CD4-positive, alpha-beta T cell treated with Interleukin-4 for 4 hours (primary cell): ENCODE measurements around the gene RPL6.
A peak's percentile ranks its signal among the peaks of the same experiment; 100 is the strongest.
"Not testable (repeated sequence)": the region's sequence is repeated elsewhere in the genome, so short reads cannot be mapped to it uniquely, and the experiment has no call there.

Experiments used
- DNase-seq: peaks from one replicate; pipeline ENCODE4 v3.0.0-alpha.2; 2020

Gene RPL6

DNA sequence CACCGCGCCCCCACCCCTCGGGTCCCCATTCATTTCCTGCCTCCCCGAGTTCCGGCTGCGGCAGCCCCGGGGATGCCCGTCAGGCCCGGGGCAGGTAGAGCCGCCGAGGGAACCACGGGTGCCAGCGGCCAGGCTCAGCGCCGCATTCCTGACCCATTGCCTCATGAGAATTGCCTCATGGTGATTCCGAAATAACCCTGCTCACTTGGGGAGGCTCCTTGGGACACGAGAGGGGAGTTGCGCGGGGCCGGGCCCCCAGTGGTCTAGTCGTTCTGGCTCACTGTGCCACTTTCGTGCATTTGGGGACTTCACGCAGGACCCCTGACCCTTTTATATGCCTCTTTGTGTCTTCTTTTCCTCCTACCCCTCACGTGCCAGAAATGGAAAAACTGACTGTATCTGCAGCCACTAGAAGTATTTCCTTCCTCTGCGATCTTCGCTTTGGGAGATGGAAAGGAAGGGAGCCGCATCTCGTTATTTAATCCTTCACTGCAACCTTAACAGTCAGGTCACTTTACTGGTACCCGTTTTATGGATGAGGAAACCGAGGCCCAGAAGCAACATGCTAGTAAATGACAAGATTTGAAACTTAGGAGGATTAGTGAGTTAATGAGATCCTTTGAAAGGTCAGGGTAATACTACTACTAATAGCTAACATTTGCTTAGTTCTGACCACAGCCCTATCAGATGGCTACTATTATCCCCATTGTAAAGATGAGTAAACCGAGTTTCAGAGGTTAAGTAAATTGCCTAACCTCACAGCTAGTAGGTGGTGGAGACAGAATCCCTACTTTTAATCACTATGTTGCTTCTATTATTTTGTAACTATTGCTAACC is 10.1 kb upstream of the RPL6 start:
- peak; percentile 21 for DNase-seq

DNA sequence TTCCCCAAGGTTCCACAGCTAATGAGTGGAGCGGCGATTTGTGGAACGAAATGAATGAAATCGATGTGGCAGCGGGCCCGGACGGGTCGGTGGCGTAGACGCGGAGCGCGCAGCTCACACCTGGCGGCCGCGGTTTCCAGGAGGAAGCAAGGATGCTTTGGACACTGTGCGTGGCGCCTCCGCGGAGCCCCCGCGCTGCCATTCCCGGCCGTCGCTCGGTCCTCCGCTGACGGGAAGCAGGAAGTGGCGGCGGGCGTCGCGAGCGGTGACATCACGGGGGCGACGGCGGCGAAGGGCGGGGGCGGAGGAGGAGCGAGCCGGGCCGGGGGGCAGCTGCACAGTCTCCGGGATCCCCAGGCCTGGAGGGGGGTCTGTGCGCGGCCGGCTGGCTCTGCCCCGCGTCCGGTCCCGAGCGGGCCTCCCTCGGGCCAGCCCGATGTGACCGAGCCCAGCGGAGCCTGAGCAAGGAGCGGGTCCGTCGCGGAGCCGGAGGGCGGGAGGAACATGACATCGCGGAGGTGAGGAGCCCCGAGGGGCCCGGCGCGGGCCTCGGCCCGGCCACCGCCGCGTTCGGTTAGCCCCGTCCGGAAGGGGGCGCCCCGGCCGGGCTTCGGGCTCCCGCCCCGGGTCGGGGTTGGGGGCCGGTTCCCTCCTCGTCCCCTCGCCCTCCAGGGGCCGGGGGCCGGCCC is 9.3 kb upstream of the RPL6 start, which contains the start of gene PTPN11:
Gene PTPN11 (plus strand): TSS at position 340 of the 689 bp plus-strand sequence. CDS start 165 bp downstream, at position 505.
- peak; percentile 78 for DNase-seq

DNA sequence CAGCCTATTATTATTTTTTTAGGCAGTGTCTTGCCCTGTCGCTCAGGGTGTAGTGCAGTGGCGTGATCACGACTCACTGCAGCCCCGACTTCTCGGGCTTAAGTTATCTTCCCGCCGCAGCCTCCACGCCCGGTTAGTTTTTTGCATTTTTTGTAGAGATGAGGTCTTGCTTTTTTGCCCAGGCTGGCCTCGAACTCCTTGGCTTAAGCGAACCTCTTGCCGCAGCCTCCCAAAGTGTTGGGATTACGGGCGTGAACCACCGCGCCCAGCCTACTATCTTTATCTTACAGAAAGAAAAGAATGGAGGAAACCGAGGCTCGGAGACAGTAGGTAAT is 8.8 kb upstream of the RPL6 start:
- no peak for DNase-seq

DNA sequence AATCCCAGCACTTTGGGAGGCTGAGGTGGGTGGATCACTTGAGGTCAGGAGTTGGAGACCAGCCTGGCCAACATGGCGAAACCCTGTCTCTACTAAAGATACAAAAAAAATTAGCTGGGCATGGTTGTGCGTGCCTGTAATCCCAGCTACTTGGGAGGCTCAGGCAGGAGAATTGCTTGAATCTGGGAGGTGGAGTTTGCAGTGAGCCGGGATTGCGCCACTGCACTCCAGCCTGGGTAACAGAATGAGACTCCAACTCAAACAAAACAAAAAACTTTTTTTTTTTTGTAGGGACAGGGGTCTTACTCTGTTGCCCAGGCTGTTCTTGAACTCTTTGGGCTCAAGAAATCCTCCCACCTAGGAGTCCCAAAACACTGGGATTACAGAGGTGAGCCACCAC is 6.1 kb upstream of the RPL6 start:
- not testable (repeated sequence) for DNase-seq

DNA sequence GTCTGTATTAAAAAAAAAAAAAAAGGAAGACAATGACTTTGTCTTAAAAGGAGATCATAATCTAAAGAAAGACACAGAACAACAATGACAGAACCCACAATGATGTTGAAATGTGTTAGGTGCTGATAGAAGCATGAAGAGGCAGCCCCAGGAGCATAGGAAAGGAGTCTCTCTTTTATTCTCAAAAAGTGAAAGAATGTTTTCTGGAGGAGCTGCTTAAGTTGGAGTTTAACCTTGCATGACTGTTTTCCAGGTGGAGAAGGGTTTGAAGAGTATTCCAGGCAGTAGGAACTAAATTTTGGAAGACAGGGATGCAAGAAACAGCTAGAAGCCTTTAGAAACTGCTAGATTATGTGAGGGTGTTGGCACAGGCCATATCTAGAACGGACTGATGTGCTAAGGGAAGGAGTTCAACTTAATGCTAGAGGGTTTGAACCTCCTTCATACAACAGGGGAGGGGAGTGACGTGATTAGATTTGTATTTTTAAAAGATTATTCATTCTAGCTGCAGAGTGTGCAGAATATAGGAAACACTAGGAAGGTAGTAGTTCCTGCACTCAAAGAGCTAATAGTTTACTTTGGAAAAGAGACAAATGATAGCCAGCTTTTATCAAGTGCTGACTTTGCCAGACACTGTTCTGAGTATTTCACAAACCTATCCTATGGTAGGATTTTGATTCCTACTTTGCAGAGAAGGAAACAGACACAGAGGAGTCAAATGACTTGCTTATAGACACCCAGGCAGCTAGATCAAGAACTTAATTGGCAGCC is 4.6 kb upstream of the RPL6 start:
- no peak for DNase-seq

DNA sequence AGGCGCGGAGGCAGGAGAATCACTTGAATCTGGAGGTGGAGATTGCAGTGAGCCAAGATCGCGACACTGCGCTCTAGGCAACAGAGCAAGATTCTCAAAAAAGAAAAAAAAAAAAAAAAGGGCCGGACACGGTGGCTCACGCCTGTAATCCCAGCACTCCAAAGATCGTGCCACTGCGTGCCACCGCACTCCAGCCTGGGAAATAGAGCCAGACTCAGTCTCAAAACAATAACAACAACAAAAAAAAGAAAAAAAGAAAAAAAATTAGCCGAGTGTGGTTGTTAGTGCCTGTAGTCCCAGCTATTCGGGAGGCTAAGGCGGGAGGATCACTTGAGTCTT is 470 bp upstream of the RPL6 start:
- DNase-seq: no peak

DNA sequence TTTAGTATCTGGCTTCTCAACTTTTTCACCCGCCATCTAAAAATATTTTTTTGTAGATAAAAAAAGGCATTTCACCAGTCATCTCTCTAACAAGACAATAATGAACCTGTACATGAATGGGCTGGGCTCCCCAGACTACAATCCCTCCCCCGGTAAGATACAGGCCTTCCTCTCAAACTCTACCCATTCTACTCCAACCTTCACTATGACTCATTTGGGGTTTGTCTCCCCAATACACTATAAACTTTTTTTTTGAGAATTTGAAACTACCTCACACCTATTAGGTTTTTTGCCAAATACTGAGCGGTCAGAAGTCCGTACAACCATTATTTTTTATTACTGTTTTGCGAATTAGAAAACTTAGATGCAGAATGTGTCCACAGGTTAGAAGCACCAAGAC is 784 bp downstream of the RPL6 start:
- DNase-seq: peak; percentile 65

DNA sequence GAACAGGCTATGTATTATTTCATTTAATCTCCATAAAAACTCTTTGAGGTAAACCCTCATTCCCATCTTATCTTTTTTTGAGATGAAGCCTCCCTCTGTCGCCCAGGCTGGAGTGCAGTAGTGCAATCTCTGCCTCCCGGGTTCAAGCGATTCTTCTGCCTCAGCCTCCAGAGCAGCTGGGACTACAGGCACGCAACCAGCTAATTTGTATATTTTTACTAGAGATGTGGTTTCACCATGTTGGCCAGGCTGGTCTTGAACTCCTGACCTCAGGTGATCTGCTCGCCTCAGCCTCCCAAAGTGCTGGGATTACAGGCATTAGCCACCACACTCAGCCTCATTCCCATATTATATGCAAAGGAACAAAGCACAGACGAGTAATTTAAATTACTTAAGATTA is 1.7 kb downstream of the RPL6 start:
- not testable (repeated sequence) for DNase-seq

DNA sequence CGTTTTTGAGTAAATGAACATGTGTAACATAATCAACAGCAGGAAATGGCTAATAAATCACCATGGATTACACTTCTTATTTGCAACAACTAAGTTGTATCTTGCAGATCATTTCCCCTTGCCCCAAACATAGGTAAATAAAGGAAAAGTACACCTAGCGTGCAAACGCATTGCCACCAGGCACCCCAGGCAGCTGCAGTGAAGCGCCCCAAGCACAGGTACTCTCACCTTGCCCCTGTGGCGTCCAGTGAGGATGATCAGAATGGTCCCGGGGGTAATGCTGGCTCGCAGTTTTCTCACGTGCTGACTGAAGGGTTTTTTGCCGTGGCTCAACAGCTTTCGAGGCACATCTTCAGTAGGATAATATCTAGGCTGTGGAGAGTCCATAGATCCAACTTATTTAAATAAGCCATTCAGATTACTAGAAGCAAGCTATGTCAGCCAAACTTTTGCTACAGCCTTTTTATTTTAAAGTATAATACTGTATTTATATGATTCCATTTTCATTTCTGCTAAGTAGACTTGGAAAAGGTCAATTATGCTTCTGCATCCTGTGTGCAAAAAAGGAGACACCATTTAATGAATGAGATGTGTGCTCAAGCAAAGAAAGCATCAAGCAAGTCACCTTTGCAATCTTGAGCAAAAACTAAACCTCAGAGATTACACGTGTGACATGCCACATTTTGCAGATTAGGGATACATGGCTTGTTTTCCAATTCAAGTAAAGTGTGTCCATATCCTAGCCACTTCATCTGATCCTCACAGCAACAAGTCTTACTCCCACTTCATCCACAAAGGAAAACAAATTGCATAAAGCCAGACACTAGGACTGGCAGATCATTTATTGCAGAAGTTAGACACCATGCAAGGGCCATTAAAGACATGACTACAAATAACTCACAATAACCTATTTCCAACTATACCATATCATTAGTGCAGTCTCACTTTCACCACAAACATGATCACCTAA is 2.6 kb downstream of the RPL6 start:
- DNase-seq: no peak

DNA sequence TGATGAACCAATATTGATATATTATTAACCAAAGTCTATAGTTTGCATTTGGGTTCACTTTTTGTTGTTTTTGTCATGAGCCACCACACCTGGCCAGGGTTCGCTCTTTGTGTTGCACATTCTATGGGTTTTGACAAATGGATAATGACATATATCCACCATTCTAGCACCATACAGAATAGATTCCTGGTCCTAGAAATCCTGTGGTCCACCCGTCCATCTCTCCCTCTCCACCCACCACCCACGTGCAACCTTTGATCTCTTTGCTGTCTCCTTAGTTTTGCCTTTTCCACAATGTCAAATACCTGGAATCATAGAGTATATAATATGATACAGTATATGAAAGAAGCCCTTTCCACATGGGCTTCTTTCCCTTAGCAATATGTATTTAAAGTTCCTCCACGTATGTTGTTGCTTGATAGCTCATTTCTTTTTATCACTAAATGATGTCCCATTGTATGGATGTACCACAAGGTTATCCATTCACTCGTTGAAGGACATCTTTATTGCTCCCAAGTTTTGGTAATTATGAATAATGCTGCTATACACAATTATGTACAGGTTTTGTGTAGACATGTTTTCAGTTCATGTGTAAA is 7.4 kb downstream of the RPL6 start:
- no peak for DNase-seq

DNA sequence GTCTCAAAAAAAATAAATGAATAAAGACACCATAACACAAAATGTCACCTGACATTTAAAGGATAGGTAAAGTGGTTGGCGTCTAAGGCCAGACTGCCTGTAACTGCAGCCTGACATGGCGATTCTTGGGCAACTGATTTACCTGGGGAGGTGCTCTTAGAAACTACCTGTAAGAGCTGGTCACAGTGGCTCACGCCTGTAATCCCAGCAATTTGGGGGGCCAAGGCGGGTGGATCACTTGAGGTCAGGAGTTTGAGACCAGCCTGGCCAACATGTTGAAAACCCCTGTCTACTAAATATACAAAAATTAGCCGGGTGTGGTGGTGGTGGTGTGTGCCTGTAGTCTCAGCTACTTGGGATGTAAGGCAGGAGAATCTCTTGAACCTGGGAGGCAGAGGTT is 8.4 kb downstream of the RPL6 start:
- no peak for DNase-seq

DNA sequence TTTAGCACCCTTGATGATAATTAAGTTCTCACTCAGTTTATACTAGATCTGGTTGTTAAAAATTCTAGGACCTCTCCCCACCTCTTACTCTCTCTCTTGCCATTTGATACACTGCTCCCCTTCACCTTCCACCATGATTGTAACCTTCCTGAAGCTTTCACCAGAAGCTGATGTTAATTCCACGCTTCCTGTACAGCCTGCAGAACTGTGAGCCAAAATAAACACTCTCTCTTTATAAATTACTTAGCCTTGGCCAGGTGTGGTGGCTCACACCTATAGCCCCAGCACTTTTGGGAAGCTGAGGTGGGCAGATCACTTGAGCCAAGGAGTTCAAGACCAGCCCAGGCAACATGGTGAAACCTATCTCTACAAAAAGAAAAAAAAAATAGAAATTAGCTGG is 16.1 kb downstream of the RPL6 start:
- no peak for DNase-seq

DNA sequence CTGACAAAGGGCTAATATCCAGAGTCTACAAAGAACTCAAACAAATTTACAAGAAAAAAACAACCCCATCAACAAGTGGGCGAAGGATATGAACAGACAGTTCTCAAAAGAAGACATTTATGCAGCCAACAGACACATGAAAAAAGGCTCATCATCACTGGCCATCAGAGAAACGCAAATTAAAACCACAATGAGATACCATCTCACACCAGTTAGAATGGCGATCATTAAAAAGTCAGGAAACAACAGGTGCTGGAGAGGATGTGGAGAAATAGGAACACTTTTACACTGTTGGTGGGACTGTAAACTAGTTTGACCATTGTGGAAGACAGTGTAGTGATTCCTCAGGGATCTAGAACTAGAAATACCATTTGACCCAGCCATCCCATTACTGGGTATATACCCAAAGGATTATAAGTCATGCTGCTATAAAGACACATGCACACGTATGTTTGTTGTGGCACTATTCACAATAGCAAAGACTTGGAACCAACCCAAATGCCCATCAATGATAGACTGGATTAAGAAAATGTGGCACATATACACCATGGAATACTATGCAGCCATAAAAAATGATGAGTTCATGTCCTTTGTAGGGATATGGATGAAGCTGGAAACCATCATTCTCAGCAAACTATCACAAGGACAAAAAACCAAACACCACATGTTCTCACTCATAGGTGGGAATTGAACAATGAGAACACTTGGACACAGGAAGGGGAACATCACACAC is 19.3 kb downstream of the RPL6 start:
- DNase-seq: not testable (repeated sequence)

DNA sequence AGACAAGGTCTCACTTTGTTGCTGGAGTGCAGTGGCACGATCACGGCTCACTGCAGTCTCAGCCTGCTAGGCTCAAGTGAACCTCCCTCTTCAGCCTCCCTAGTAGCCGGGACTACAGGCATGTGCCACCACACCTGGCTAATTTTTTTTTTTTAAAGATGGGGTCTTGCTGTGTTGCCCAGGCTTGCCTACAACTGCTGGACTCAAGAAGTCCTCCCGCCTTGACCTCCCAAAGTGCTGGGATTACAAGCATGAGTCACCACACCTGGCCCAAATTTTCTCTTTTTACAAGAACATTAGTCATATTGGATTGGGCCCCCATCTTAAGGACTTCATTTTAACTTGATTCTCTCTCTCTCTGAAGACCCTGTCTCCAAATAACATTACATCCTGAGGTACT is 20.2 kb downstream of the RPL6 start:
- no peak for DNase-seq

DNA sequence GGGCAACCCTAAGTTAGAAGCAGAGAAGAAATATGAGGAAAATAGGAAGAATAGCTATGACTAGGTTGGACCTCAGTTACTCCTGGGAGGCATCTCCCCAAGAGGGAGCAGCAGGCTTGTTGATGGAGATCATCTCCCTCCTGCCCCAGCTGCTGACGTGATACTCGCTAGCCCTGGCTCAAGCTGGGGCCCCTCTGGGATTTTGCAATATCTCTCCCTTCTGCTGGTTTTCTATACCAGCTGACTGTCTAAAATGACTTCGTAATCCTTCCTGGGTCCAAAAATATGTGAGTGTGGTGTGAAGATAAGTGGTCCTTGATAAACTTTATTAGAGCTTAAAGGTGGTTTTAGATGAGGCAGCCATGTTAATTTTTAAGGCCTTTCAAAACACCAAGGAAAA is 22.7 kb downstream of the RPL6 start:
- no peak for DNase-seq

DNA sequence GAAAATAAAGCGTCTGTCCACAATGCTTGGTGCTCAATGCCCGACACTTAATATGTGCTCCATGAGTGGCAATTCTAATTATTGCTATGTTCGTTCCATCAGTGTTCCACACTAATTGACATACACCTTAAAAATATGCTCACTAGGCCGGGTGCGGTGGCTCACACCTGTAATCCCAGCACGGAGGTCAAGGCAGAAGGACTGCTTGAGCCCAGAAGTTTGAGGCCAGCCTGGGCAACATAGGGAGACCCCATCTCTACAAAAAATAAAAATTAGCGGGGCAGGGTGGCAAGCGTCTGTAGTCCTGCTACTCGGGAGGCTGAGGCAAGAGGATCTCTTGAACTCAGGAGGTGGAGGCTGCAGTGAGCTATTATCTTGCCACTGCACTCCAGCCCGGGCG is 26.5 kb downstream of the RPL6 start:
- no peak for DNase-seq

DNA sequence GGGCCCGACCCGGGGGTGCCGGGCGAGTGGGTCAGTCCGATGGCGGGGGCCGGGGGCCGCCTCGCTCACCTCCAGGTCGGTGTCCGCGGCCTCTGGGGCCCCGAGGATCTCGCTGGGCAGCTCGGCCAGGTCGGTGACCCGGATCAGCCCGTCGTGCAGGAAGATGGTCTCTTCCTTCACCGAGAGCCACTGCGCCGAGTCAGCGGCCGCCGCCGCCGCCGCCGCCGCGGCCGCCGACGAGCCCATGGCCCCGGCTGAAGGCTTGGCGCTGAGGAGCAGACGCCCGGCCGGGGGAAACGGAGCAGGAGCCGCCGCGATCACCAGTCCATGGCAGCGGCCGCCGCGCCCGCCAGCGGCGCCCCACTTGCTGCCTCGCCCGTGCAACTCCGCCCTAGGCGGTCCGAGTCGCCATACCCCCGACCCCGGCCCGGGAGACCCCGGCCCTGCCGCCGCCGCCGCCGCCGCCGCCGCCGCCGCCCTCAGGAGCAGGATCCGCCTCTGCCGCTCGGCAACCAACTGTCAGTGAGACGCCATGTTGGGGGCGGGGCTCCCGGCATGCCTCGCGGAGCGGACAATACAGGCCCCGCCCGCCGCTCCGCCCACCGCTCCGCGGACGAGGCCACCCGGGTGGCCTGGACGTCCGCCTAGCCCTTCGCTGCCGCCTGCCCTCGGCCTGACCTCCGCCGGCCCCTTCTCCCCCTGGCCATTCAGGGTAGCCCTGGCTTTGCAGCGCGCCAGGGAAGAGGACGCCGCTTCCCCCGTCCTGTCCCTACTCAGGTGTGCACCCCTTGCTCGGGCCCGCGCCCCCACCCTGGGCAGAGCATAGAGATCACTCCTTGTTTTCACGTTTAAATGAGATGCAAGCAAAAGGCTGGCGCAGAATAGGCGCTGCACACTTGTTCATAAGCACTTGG is 27.3 kb downstream of the RPL6 start, which contains the start of gene HECTD4:
Gene HECTD4 (minus strand): TSS at position 549 of the 914 bp plus-strand sequence. CDS start 303 bp downstream, at position 246.
- peak; percentile 84 for DNase-seq

DNA sequence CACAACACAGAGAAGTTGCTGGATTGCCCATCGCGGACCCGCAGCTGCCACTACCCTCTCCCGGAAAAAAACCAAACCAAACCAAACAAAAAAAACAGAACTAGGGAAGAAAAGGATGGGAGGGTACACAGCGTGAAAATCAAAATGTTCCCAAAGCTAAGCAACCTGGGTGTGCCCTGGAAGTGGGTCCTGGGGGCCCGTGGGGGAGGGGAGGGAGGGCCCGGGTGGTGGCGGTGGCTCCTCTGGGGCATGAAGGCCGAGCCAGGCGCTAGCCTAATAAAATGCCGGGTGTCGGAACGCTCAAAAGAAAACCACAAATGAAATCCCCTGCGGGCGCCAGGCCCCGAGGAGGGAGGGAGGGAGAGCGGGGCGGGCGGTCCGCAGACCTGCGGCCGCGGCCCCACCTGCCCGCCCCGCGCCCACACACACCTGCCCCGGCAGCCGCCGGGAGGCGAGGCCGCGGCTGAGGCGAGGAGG is 28.0 kb downstream of the RPL6 start:
- peak; percentile 29 for DNase-seq

DNA sequence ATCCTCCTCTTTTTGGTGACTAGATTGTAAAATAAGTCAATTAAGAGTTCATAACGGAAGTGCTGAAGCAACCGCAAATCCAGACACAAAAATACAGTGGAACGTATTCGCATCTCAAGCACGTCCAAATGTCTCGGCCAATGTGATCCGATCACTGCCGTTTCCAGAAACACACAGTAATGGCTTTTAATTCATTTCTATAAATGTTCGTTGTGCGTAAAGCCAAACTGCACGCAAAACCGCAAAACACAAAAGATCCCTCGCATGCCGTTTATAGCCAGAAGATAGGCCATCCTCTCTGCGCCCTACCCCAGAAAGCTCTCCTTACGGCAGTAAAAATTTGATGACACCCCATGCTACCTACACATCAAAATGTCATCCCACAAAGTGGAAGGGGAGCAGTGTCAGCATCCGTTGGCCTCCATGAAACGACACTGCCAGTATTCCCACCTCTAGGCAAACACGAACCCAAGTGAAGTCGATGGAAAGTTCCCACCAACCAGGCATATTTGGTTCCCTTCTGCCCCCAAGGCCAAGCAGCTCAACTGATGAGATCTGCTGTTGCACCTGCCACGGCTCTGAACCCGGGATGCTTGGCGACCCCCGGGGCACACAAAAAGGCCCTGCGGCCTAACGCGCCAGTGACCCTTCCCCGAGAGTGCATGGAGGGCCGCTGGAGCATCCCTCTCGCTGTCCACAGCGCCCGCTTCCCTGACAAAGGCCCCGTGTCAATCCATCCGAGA is 28.6 kb downstream of the RPL6 start:
- no peak for DNase-seq
